ENCODE measurements around the gene SLC2A9.

SLC2A9 gene

DNA sequence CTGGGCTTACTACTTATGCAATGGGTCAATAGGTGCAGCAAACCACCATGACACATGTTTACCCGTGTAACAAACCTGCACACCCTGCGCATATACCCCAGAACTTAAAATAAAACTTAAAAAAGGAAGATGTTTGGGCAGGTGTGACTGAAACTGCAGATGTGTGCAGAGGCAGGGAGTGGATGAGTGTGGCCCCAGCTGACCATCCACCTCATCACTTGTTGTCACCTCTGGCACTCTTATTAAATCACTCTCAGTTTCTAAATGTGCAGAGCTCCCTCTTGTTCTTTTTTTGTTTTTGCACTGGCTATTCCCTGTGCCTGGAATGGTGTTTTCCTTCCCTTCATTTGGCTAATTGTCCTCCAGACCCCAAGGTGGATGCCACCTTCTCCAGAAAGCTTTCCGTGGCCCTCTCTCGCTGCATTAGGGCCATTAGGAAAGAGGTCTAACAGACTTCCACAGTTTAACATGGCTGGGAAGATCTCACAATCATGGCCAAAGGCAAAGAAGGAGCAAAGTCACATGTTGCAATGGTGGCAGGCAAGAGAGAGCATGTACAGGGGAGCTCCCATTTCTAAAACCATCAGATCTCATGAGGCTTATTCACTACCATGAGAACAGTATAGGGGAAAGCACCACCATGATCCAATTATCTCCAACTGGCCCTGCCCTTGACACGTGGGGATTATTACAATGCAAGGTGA, 58.5 kb downstream of the SLC2A9 start:
- DNase-seq (ENCODE audit: low spot score) = no peak

DNA sequence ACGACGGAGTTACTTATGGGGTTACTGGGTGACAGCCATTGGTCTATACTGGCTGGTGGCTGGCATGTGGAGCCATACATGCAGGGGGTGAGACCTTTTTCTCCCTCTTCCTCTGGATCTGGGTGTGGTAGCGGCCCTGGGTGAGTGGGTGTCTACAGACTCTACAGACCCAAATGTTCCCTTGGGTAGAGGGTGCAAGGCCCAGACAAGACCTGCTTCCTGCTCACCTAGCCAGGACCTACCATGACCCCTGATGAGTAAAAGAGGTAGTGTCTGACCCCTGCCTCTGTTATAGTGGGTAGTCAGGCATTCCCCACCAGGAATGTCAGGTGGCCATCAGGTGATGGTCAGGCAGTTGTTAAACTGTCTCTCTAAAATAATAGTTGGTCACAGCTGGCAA, 66.8 kb downstream of the SLC2A9 start:
- DNase-seq (ENCODE audit: low spot score) = no peak

DNA sequence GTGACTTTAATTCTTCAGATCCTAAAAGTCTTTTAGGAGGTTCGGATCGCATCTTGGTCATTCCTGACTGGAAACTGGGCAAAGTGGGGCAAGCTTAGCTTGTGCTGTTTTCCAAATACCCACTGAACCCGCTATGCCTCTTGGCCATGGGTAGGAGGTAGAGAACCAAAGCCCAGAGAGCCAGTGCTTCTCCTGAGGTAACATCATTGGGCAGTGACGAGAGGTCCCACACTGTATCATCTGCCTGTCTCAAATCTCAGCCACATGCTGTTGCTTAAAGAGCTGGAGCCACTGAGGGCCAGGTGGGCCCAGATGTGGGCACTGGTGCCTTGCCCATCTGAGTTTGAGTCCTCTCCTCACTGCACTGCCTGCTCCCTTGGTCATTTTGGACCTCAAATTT, 68.2 kb downstream of the SLC2A9 start:
- no peak for DNase-seq (ENCODE audit: low spot score)

- DNase-seq (ENCODE audit: low spot score) = no peak
These were observed 68.8 kb downstream of the SLC2A9 start for GRCh38 chr4:9952415-9952950.

DNA sequence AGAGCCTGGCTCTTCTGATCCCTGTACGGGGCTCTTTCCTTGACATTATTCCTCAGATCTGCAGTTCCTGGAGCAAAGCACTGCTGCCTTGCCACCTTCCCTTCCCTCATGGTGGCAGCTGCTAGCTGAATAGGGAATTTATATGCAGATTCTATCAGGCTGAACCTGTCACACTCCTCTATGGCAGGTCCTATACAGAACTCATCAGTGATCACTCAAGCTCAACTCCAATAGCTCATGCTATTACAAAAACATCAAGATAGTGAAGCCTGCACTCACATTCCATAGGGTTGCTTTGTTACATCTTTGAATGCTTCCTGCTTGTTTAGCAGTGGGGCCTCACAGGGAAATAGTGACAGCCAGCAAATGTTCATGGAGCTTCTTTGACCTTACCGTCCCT, 71.7 kb downstream of the SLC2A9 start:
- DNase-seq (ENCODE audit: low spot score) = no peak

DNA sequence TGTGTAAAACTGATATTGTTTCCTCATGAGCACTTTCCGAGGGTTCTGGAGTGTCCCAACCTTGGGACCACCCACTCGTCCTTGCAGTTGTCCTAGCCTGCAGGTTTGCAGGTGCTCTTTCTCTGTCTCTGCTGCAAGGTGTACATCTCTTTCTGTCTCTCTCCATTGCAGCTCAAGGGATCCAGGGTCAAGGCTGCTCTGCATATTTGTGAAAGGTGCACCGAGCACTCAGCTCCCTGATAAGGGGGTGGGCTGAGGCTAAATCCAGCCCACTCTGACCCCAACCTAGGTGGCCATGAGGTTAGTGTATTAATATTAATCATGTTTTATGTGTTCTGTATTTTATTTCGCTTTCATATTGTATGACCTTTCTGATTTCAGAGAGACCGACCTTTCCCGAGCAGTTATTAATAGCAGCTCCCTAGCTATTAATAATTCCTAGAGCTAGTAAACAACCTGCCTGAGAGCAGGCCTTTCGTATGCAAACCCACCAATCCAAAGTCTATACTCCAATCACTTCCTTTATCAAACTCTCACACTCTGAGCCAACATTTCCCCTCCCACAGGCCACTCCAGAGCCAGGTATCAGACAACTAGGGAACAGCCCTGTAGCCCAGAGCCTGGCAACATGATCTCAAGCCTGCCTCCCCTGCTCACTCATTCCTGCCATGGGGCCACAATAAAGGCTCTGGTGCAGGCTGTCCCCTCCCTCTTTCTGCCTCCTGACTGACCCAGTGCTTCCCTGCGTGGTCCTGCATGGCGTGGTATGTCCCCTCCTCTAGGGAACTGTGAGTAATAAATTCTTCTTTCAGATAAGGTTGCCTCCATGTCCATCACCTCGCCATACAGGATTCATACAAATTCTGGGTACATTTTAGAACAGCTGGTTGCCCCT, 73.9 kb downstream of the SLC2A9 start:
- no peak for DNase-seq (ENCODE audit: low spot score)

DNA sequence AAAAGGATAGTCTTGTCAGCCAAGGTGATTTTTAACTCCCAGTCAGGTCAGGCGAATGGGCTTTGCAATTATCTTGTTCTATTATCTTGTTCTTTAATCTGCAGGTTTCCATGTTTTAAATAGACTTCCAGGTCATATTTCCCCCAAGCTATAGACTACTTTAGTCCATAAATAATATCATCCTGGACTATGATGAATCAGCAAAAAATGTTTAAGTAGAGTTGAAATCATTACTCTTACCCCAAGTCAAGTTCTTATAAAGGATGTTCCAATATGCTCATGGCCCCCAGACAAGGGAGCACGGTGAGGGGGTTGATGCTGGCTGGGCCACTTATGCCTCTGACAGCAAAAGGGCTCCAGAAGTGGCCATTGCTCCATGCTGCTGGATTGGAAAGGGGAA, 75.1 kb downstream of the SLC2A9 start:
- DNase-seq (ENCODE audit: low spot score) = no peak

- no peak for DNase-seq (ENCODE audit: low spot score)
These were observed 76.6 kb downstream of the SLC2A9 start for GRCh38 chr4:9944431-9945425.

- no peak for DNase-seq (ENCODE audit: low spot score)
These were observed 77.5 kb downstream of the SLC2A9 start for GRCh38 chr4:9943761-9944160.

- DNase-seq (ENCODE audit: low spot score) = no peak
These were observed 78.2 kb downstream of the SLC2A9 start for GRCh38 chr4:9942921-9943600.

DNA sequence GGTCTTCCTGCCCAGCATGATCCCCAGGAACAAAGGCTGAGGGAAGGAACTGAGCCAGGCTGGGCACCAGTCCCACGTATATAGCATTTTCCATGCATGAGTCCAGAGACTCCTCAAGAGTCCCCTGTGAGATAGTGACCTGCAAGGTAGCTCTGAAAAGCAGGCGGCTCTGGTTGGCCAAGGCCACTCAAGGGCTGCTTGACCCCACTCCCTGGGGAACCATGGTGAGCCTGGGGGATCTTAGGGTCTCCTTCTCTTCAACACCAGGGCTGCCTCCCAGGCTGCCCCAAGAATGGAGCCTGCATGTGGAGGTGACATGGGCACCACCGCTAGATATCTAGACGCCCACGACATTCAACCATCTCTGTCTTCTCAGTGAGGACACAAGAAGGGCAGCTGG, 79.2 kb downstream of the SLC2A9 start:
- DNase-seq (ENCODE audit: low spot score) = no peak

GRCh38 chr4:9940041-9940440, 81.3 kb downstream of the SLC2A9 start:
- DNase-seq (ENCODE audit: low spot score) = no peak

- no peak for DNase-seq (ENCODE audit: low spot score)
These were observed 82.4 kb downstream of the SLC2A9 start for GRCh38 chr4:9938933-9939332.

DNA sequence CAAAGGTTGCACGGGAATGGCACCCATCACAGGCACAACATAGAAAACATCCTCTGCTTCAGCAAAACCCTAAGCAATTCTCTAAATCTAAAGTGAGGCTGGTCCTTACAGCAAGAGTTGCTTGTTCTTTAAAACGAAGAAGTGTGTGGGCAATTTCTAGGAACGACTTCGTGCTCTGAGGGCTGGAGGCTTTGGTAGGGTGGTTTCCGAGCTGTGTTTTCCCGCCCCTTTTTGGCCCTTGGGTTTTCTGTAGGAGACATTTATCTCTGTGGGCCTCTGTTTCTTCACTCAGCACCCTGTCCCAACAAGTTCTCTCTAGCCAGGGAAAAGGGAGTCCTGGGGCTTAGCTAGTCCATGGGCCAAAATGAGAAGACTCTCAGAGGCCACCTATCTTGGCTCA, 84.2 kb downstream of the SLC2A9 start:
- no peak for DNase-seq (ENCODE audit: low spot score)

- DNase-seq (ENCODE audit: low spot score) = no peak
These were observed 85.1 kb downstream of the SLC2A9 start for GRCh38 chr4:9936129-9936644.

- no peak for DNase-seq (ENCODE audit: low spot score)
These were observed 87.3 kb downstream of the SLC2A9 start for GRCh38 chr4:9933956-9934355.

GRCh38 chr4:9933184-9933583, 88.1 kb downstream of the SLC2A9 start:
- no peak for DNase-seq (ENCODE audit: low spot score)

DNA sequence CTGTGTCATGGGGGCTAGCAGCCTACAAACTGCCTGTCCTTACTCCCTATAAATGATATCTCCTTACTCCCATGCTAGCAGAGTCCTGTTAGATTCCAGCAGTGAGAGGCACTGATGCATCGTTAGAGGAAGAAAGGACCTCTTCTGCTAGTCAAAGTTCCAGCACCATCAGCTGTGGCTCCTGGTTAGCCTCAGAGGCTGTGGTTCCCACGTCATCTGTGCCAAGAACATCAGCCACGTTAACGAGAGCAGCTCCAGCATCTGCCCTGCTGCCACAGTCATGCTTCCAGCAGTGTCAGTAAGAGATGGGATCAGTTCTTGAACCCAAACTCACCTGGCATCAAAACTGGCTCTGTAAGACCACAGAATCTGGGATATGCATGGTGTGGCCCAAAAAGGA, 88.5 kb downstream of the SLC2A9 start:
- DNase-seq (ENCODE audit: low spot score) = no peak

DNA sequence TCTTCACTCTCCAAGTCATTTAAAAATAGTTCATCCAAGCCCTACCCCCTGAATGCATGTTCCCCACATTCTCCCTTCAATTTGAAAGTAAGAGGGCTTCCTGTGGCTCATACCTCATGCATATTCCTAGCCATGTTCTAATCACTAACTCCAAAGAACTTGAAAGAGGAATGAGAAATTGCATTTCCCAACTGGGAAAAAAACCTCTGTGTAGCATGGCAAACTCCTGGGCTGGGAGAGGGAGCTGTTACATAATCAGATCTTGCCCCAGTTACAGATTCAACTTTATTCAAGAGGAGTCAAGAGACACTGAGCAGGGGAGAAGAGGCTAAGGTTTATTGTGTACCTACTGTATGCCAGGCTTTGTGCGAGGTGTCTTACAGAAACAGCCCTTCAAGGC, 90.2 kb downstream of the SLC2A9 start:
- no peak for DNase-seq (ENCODE audit: low spot score)

- no peak for DNase-seq (ENCODE audit: low spot score)
These were observed 92.2 kb downstream of the SLC2A9 start for GRCh38 chr4:9929111-9929510.

- DNase-seq (ENCODE audit: low spot score) = no peak
These were observed 93.8 kb downstream of the SLC2A9 start for GRCh38 chr4:9927341-9928007.
